Measurements from ENCODE around the gene GRM4.
A peak's percentile ranks its signal among the peaks of the same experiment; 100 is the strongest.

GRM4 gene

GRCh38 chr6:34157851-34158250 is 12.0 kb upstream of the GRM4 start:
- DNase-seq (ENCODE audit: low read depth in 1 of 2, low spot score in 1 of 2): no peak

- DNase-seq (ENCODE audit: low read depth in 1 of 2, low spot score in 1 of 2): no peak
Measured at GRCh38 chr6:34157236-34157830, 11.4 kb upstream of the GRM4 start.

- no peak for DNase-seq (ENCODE audit: low read depth in 1 of 2, low spot score in 1 of 2)
Measured at GRCh38 chr6:34155471-34156300, 9.8 kb upstream of the GRM4 start.

GRCh38 chr6:34154668-34155447 is 9.0 kb upstream of the GRM4 start:
- DNase-seq (ENCODE audit: low read depth in 1 of 2, low spot score in 1 of 2): peak; percentile 48 to 59

GRCh38 chr6:34152806-34153520 is 7.1 kb upstream of the GRM4 start:
- no peak for DNase-seq (ENCODE audit: low read depth in 1 of 2, low spot score in 1 of 2)

- DNase-seq (ENCODE audit: low read depth in 1 of 2, low spot score in 1 of 2): no peak
Measured at GRCh38 chr6:34152042-34152524, 6.2 kb upstream of the GRM4 start.

GRCh38 chr6:34151321-34152041 is 5.6 kb upstream of the GRM4 start:
- DNase-seq (ENCODE audit: low read depth in 1 of 2, low spot score in 1 of 2): no peak

GRCh38 chr6:34150766-34151165 is 4.9 kb upstream of the GRM4 start:
- no peak for DNase-seq (ENCODE audit: low read depth in 1 of 2, low spot score in 1 of 2)

- DNase-seq (ENCODE audit: low read depth in 1 of 2, low spot score in 1 of 2): no peak
Measured at GRCh38 chr6:34149831-34150400, 4.0 kb upstream of the GRM4 start.

GRCh38 chr6:34149452-34149810 is 3.5 kb upstream of the GRM4 start:
- no peak for DNase-seq (ENCODE audit: low read depth in 1 of 2, low spot score in 1 of 2)

GRCh38 chr6:34148631-34149451 is 3.0 kb upstream of the GRM4 start:
- no peak for DNase-seq (ENCODE audit: low read depth in 1 of 2, low spot score in 1 of 2)

GRCh38 chr6:34147906-34148630 is 2.2 kb upstream of the GRM4 start:
- no peak for DNase-seq (ENCODE audit: low read depth in 1 of 2, low spot score in 1 of 2)

GRCh38 chr6:34146801-34147592 is 1.1 kb upstream of the GRM4 start:
- DNase-seq (ENCODE audit: low read depth in 1 of 2, low spot score in 1 of 2): no peak

- DNase-seq (ENCODE audit: low read depth in 1 of 2, low spot score in 1 of 2): no peak
Measured at GRCh38 chr6:34145161-34146020, 496 bp downstream of the GRM4 start.

GRCh38 chr6:34144581-34145160 is 1.2 kb downstream of the GRM4 start:
- DNase-seq (ENCODE audit: low read depth in 1 of 2, low spot score in 1 of 2): no peak

GRCh38 chr6:34143884-34144580 is 1.9 kb downstream of the GRM4 start:
- peak in 1 of 2 donors; percentile 25 for DNase-seq (ENCODE audit: low read depth in 1 of 2, low spot score in 1 of 2)
